Transverse colon (tissue), 4 donors: Measurements from ENCODE around the gene MYH13.

Experiments used
- POLR2A ChIP-seq: fragments of 450-650 bp; IDR thresholded peaks from one replicate; pipeline ENCODE4 v1.6.1; 2016; ENCODE audit warnings: antibody characterized with exemption, mild to moderate bottlenecking, moderate library complexity
- POLR2AphosphoS5 ChIP-seq, 3 donors: sonication (generic); formaldehyde crosslinking; IDR thresholded peaks; one replicate each; pipeline ENCODE4 v1.6.1; 2016; ENCODE audit warnings: antibody characterized with exemption in 3 of 3
- TF ChIP-seq, protein P1 (sequence below), 5 experiments: fragments of 200-600 bp in 3 of 5; fragments of 450-650 bp in 2 of 5; sonication (generic) in 3 of 5; IDR thresholded peaks; 1 replicate in 2 of 5; 2 replicates in 3 of 5; pipeline ENCODE4 v1.5.1; 2016 to 2017; ENCODE audit warnings: antibody characterized with exemption in 5 of 5, inconsistent platforms in 3 of 5, mild to moderate bottlenecking in 2 of 5, moderate library complexity in 1 of 5

DNA sequence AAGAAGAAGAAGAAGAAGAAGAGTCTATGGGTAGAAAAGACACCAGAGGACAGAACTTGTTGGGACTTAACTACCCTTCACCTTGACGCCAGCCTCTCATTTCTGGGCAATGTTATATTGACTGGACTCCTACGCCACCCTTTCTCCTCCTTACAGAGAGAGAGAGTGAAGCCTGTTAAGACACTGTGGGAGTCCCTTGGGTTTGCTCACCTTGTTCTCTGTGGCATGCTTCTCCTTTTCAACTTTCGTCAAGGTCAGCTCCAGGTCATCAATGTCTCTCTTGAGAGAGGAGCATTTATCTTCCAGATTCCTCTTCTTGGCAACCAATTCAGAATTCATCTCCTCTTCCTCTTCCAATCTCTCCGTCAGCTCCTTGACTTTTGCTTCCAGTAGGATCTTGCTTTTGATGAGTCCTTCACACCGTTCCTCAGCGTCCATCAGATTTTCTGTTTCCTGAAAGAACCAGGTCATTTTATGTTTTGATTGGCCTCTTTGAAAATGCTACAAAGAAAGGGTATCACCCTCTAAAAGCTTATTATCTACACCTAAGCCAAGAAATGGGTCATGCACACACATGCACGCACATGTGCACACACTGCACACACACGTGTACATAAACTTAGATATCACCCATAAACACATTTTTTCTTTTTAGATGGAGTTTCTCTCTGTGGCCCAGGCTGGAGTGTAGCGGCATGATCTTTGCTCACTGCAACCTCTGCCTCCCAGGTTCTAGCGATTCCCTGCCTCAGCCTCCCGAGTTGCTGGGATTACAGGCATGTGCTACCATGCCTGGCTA, 48.8 kb downstream of the MYH13 start:
- TF ChIP-seq, protein P1, sequence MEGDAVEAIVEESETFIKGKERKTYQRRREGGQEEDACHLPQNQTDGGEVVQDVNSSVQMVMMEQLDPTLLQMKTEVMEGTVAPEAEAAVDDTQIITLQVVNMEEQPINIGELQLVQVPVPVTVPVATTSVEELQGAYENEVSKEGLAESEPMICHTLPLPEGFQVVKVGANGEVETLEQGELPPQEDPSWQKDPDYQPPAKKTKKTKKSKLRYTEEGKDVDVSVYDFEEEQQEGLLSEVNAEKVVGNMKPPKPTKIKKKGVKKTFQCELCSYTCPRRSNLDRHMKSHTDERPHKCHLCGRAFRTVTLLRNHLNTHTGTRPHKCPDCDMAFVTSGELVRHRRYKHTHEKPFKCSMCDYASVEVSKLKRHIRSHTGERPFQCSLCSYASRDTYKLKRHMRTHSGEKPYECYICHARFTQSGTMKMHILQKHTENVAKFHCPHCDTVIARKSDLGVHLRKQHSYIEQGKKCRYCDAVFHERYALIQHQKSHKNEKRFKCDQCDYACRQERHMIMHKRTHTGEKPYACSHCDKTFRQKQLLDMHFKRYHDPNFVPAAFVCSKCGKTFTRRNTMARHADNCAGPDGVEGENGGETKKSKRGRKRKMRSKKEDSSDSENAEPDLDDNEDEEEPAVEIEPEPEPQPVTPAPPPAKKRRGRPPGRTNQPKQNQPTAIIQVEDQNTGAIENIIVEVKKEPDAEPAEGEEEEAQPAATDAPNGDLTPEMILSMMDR (IDR thresholded peaks at IDR 0.05): no peak
- TF ChIP-seq POLR2AphosphoS5 (IDR thresholded peaks at IDR 0.05) (no peak), POLR2A (no peak)
